ENCODE measurements around the gene ZDHHC13. TPM values are rescaled to one million over a fixed set of nuclear protein-coding genes. Genes with fewer than 3 reads are reported as not detected.

ZDHHC13 gene
- total RNA-seq, 1 donor from 2014 or later: 5.9 TPM

- no peak for DNase-seq
- no peak for ATAC-seq
- intact Hi-C loops (cut with micrococcal nuclease): loop anchor here (10.0 kb wide), 1 partner anchor 393 kb away; no protein-coding TSS in a partner anchor
Measured at GRCh38 chr11:19161651-19162050, 44.7 kb downstream of the ZDHHC13 start.

GRCh38 chr11:19162951-19163505 lies 46.1 kb downstream of the ZDHHC13 start:
- intact Hi-C loops (cut with micrococcal nuclease): loop anchor here (10.0 kb wide), 1 partner anchor 392 kb away; no protein-coding TSS in a partner anchor
- ATAC-seq: no peak
- DNase-seq: no peak

GRCh38 chr11:19163617-19164016 lies 46.6 kb downstream of the ZDHHC13 start:
- intact Hi-C loops (cut with micrococcal nuclease): loop anchor here (10.0 kb wide), 1 partner anchor 391 kb away; no protein-coding TSS in a partner anchor
- DNase-seq: no peak
- ATAC-seq: no peak

- ATAC-seq: no peak
- intact Hi-C loops (cut with micrococcal nuclease): loop anchor here (10.0 kb wide), 1 partner anchor 390 kb away; no protein-coding TSS in a partner anchor
- no peak for DNase-seq
Measured at GRCh38 chr11:19164230-19164855, 47.4 kb downstream of the ZDHHC13 start.

- no peak for ATAC-seq
- intact Hi-C loops (cut with micrococcal nuclease): loop anchor here (10.0 kb wide), 1 partner anchor 390 kb away; no protein-coding TSS in a partner anchor
- no peak for DNase-seq
Measured at GRCh38 chr11:19164881-19165280, 47.9 kb downstream of the ZDHHC13 start.

- DNase-seq (no peak), ATAC-seq (peak; percentile 81)
- intact Hi-C loops (cut with micrococcal nuclease): loop anchor here (10.0 kb wide), 1 partner anchor 387 kb away; no protein-coding TSS in a partner anchor
Measured at GRCh38 chr11:19168090-19168489, 51.1 kb downstream of the ZDHHC13 start.

- ATAC-seq: peak; percentile 89
- no peak for DNase-seq
- intact Hi-C loops (cut with micrococcal nuclease): no loop called here
Measured at GRCh38 chr11:19173004-19173689, 56.2 kb downstream of the ZDHHC13 start.

- DNase-seq: no peak
- intact Hi-C loops (cut with micrococcal nuclease): no loop called here
- ATAC-seq: no peak
Measured at GRCh38 chr11:19173964-19174638, 57.1 kb downstream of the ZDHHC13 start.

- no peak for DNase-seq
- no peak for ATAC-seq
- intact Hi-C loops (cut with micrococcal nuclease): no loop called here
Measured at GRCh38 chr11:19176629-19177186, 59.7 kb downstream of the ZDHHC13 start.

GRCh38 chr11:19181531-19182261 lies 64.7 kb downstream of the ZDHHC13 start:
- ATAC-seq: peak; percentile 2
- no peak for DNase-seq
- intact Hi-C loops (cut with micrococcal nuclease): no loop called here

GRCh38 chr11:19183646-19184045 lies 66.7 kb downstream of the ZDHHC13 start:
- DNase-seq (no peak), ATAC-seq (no peak)
- intact Hi-C loops (cut with micrococcal nuclease): no loop called here

GRCh38 chr11:19185036-19185435 lies 68.1 kb downstream of the ZDHHC13 start:
- intact Hi-C loops (cut with micrococcal nuclease): no loop called here
- DNase-seq: no peak
- ATAC-seq: no peak

- intact Hi-C loops (cut with micrococcal nuclease): no loop called here
- ATAC-seq: no peak
- DNase-seq: no peak
Measured at GRCh38 chr11:19185516-19186052, 68.6 kb downstream of the ZDHHC13 start.

GRCh38 chr11:19187114-19187832 lies 70.3 kb downstream of the ZDHHC13 start:
- DNase-seq (no peak), ATAC-seq (peak; percentile 7)
- intact Hi-C loops (cut with micrococcal nuclease): no loop called here

GRCh38 chr11:19187833-19188258 lies 70.9 kb downstream of the ZDHHC13 start:
- no peak for ATAC-seq
- intact Hi-C loops (cut with micrococcal nuclease): no loop called here
- no peak for DNase-seq

- intact Hi-C loops (cut with micrococcal nuclease): no loop called here
- peak; percentile 48 for DNase-seq
- ATAC-seq: peak; percentile 69
Measured at GRCh38 chr11:19191530-19192169, 74.7 kb downstream of the ZDHHC13 start.

- DNase-seq: no peak
- intact Hi-C loops (cut with micrococcal nuclease): no loop called here
- ATAC-seq: peak; percentile 10
Measured at GRCh38 chr11:19193916-19194315, 76.9 kb downstream of the ZDHHC13 start.

Data from left ventricle myocardium superior (tissue), 1 donor.